ENCODE data around the gene SLC27A2. TPM values are rescaled to one million over a fixed set of nuclear protein-coding genes. Genes with fewer than 3 reads are reported as not detected.

SLC27A2 gene
- total RNA-seq, 4 donors from 2014 or later, result 0.44 to 10.9 (median 1.7) TPM

DNA sequence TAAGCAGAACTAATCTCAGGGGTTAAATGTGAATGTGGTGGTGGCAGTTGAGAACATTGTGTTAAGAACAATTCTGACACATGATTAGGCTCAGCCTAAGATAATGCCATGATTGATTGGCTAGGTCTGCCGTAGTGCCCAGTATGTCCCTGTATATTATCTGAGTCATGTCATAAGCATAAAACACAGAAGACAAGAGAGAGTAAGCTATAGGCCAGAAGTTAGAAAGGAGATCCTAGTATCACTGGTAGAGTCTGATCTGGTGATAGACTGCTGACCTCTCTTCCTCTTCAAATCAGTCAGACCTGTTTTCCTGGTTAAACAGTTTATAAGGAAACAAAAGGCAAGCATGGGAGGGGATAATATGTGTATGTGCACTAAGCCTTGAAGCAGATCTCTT lies 32.9 kb upstream of the SLC27A2 start:
- TF ChIP-seq, protein P1, sequence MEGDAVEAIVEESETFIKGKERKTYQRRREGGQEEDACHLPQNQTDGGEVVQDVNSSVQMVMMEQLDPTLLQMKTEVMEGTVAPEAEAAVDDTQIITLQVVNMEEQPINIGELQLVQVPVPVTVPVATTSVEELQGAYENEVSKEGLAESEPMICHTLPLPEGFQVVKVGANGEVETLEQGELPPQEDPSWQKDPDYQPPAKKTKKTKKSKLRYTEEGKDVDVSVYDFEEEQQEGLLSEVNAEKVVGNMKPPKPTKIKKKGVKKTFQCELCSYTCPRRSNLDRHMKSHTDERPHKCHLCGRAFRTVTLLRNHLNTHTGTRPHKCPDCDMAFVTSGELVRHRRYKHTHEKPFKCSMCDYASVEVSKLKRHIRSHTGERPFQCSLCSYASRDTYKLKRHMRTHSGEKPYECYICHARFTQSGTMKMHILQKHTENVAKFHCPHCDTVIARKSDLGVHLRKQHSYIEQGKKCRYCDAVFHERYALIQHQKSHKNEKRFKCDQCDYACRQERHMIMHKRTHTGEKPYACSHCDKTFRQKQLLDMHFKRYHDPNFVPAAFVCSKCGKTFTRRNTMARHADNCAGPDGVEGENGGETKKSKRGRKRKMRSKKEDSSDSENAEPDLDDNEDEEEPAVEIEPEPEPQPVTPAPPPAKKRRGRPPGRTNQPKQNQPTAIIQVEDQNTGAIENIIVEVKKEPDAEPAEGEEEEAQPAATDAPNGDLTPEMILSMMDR (IDR thresholded peaks at IDR 0.05; ENCODE audit: low read depth), result no peak

DNA sequence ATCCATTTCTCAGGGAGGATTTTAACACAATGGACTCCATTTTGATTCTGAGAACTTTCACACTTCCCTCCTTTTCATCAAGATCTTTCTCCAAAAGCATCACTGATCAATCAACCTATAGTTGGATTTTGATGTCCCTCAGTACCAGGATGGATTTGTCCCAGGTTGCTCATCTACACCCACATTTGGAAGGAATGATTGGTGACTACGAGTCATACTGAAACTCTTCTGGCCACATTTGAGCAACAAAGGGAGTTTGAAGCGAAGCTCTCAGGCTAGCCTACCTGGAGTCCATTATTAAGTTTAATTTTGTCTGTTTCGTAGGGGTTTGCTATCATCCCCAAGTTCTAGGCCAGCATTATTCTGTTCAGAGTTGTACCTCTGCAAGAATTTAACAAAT lies 31.6 kb upstream of the SLC27A2 start:
- TF ChIP-seq, protein P1 (IDR thresholded peaks at IDR 0.05; ENCODE audit: low read depth), result no peak

DNA sequence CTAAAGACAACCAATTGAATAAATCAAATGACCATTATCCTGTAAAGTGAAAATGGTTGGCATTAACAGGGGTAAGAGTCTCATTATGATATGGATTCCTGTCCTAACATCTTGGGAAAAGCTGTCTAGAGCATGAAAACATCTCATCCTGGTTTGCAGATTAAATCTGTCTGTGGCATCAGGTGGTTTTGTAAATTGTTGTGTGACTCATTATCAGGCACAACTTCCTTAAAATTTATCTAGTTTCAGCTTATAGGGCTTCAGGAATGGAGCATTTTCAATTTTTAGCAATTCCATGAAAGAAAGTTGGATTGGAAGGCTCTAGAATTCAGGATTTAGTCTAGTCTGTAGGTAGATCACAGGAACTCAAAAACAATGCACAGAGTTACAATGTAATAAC lies 31.1 kb upstream of the SLC27A2 start:
- TF ChIP-seq, protein P1 (IDR thresholded peaks at IDR 0.05; ENCODE audit: low read depth), result no peak

DNA sequence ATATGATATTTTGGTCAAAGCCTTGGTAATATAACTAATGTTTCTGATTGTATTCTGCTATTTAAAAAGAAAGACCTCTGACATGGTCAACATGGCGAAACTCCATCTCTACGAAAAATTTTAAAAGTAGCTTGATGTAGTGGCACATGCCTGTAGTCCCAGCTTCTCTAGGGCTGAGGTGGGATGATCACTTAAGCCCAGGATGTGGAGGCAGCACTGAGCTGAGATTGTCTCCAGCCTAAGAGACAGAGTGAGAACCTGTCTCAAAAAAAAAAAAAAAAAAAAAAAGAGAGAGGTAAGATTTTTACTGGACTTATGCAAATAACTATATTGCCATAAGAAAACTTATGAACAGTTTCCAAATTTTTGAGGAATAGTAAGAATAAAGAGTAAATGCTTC lies 30.5 kb upstream of the SLC27A2 start:
- TF ChIP-seq, protein P1 (IDR thresholded peaks at IDR 0.05; ENCODE audit: low read depth), result no peak

DNA sequence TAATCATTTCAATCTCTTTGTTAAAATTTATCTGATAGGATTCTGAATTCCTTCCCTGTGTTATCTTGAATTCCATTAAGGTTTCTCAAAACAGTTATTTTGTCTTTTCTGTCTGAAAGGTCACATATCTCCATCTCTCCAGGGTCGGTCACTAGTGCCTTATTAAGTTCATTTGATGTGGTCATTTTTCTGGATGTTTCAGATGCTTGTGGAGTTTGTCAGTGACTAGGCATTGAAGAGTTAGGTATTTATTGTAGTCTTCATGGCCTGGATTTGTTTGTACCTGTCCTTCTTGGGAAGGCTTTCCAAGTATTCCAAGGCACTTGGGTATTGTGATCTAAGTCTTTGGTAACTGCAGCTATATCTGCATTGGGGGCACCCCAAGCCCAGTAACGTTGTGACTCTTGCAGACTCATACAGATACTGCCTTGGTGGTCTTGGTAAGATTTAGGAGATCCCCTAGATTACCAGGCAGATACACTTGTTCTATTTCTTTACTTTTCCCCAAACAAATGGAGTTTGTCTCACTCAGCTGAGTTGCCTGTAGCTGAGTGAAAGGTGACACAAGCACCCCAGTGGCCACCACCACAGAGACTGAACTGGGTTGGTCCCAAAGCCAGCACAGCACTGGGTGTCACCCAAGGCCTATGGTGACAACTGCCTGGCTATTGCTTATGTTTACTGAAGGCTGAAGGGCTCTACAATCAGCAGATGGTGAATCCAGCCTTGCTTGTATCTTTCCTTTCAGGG lies 18.9 kb upstream of the SLC27A2 start:
- TF ChIP-seq, protein P1 (IDR thresholded peaks at IDR 0.05; ENCODE audit: low read depth), result no peak

DNA sequence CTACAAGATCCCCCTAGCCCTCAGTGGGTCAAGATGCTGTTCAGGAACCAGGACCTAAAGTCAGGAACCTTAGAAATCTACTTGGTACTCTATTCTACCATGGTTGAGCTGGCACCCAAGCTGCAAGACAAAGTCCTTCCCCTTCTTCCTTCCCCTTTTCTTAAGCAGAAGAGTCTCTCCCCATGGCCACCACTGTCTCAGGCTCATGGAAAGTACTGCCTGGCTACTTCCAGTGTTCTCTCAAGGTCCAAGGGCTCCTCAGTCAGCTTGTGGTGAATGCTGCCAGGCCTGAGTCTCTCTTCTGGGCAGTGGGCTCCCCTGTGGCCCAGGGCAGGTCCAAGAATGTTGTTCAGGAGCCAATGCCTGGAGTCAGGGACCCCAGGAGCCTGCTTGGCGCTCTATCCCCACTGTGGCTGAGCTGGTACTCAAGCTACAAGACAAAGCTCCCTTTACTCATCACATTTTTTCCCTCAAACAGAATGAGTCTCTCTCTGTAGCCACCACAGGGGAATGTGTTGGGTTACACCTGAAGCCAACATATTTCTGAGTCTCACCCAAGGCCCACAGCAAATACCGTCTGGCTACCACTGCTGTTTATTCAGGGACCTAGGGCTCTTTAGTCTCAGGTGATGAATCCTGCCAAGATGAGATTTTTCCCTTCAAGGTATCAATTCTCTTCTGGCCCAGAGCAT lies 18.1 kb upstream of the SLC27A2 start:
- TF ChIP-seq, protein P1 (IDR thresholded peaks at IDR 0.05; ENCODE audit: low read depth), result no peak

DNA sequence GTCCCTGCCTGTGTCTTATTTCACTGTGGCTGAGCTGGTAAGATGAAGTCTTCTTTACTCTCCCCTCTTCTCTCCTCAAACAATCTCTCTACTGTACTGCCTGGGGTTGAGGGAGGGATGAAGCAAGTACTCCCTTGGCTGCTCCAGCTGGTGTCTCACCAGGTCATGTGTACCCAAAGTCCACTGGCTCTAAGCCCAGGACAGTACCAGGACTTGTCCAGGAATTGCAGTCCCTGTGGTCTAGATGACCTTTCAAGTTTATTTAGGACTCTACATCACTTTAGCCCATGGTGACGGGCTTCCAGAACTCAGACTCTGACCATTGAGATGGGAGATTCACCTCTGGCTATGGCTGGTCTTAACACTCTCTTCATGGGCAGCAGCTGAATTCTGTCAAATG lies 17.5 kb upstream of the SLC27A2 start:
- TF ChIP-seq, protein P1 (IDR thresholded peaks at IDR 0.05; ENCODE audit: low read depth), result no peak

Measured in subcutaneous adipose tissue (tissue), 4 donors.